Measurements from ENCODE around the gene ETV6.

DNA sequence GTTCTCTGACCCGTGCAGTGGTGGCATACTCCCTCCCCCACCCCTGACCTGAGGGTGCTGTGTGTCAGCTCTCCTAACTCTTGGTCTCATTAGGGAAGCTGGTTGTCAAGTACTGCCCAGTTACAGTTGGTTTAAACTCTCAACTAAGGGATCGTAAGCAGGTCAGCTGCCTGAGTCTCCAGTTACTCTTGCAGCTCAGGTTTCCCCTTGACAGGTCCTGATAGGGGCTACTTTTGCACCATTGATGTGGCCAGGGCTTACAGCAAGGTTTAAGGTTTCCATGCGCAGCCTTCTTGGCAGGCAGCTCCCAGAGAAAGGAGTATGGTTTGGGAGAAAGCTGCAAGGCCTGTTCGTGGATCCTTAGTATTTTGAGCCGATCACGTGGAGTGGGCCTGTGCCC, 74.5 kb downstream of the ETV6 start:
- no peak for TF ChIP-seq POLR2A (IDR thresholded peaks at IDR 0.05)
- TF ChIP-seq, protein P1, sequence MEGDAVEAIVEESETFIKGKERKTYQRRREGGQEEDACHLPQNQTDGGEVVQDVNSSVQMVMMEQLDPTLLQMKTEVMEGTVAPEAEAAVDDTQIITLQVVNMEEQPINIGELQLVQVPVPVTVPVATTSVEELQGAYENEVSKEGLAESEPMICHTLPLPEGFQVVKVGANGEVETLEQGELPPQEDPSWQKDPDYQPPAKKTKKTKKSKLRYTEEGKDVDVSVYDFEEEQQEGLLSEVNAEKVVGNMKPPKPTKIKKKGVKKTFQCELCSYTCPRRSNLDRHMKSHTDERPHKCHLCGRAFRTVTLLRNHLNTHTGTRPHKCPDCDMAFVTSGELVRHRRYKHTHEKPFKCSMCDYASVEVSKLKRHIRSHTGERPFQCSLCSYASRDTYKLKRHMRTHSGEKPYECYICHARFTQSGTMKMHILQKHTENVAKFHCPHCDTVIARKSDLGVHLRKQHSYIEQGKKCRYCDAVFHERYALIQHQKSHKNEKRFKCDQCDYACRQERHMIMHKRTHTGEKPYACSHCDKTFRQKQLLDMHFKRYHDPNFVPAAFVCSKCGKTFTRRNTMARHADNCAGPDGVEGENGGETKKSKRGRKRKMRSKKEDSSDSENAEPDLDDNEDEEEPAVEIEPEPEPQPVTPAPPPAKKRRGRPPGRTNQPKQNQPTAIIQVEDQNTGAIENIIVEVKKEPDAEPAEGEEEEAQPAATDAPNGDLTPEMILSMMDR (IDR thresholded peaks at IDR 0.05): no peak

Measured in vagina (tissue), 2 donors.